COLO829 (cell line): ENCODE data around the gene PCSK4.

ENCODE experiments used
- DNase-seq: peaks from one replicate; pipeline ENCODE4 v3.0.0; 2012; ENCODE audit warnings: low spot score

PCSK4 gene

DNA sequence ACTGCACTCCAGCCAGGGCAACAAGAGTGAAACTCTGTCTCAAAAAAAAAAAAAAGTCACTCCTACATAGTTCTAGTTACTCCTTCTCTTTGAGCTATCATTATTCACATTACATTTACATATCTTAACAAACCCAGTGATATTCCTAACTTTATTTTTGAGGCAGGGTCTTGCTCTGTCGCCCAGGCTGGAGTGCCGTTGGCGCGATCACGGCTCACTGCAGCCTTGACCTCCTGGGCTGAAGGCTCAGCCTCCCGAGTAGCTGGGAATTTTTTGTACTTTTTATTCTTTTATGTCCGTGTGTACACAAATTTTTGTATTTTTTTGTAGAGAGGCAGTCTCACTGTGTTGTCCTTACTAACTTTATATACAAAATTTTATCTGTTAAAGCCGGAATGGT is 52.5 kb downstream of the PCSK4 start:
- no peak for DNase-seq

DNA sequence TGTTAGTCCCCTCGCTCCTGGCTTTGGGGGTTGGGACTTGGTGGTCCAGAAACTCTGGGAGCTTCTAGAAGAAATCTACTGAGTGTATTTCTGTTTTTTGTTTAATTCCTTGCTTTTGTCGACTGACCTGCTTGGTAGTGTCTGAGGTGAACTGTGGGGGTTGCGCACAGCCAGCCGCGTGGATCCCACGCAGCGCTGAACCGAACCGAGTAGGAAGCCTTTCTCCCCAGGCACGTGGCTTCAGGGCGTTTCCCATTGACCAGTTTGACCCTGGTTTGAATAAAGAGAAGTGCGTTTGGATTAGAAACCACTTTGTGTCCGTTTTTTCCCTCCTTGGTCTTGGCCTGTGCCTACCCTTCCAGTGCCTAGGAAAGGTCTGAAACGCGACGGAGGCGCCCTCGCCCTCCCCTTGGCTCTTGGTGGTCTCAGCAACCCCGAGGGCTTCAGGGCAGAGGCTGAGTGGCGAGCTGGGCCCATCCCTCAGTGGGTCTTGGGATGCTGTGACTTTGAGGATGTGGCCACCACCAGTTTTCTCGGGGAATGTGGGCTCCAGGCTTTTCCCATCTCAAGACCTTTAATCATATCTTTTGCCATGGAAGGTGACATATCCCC is 54.7 kb downstream of the PCSK4 start:
- no peak for DNase-seq

DNA sequence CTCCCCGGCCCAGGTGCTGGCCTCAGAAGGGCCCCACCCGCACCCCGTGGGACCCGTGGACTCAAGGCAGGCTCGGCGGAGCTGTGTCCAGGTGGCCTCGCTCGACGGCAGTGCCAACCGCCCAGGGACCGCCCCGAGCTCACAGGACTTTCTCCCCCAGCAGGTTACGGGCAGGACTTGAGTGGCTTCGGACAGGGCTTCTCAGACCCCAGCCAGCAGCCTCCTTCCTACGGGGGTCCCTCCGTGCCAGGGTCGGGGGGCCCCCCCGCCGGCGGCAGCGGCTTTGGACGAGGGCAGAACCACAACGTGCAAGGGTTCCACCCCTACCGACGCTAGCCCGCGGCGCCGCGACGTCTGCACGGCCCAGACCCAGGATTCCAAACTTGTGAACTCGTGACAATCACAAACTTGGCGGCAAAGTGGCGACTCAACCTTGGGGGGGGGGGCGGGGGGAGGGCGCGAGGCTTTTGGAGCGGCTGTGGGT is 55.5 kb downstream of the PCSK4 start:
- no peak for DNase-seq

DNA sequence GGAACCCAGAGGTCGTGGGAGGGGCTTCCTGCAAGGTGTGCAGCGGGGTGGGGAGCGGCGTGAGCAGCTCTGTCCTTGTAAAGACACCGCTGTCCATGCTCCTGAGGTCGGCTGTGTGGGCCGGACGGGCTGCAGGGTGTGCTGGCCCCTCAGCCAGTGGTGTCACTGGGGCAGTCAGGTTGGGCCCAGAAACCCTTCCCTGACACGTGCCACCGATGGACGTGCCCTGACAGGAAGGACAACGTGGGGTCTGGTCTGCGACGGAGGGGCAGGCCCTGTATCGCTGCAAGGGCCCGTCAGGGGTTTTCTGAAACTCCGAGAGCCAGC is 56.1 kb downstream of the PCSK4 start:
- no peak for DNase-seq

DNA sequence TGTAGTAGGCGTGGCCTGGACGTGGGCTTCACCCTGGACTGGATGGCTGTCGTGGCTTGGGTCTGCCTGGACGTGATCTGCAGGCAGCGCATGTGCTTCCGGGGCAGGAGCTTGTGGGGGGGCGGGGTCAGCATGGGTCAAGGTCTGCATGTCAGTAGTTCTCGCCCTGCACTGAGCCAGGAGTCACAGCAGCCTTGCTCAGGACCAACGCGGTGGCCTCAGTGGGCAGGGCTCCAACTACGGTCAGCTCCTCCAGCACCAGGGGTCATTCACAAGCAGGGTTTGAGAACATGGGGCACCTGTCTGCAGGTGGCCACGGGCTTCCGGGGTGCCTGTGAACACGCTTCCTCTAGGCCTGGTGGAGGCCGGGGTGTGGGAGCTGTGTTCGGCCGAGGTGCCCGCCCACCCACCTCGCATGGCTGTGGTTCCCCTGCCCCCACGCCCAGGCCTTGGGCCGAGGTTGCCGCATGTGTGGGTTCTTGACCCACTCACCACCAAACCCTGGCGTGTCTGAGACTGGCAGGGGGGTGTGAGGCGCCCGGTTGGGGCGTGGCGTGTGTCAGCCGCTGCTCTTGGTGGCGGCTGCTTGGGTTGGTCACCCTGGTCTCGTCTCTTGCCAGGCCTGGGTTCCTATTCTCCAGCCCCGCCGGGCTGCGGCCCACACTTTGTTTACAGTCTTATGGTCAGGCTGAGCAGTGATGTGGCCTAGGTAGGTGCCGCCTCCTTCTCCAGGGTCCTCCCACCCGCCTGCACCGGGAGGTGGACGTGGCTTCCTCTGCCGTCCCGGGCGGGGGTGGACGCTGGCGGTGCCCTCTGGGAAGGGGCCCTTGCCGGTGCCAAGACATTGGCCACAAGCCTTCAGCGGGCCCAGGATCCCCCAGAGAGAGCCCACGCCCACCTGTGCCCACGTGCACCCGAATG is 56.8 kb downstream of the PCSK4 start:
- DNase-seq, result no peak

DNA sequence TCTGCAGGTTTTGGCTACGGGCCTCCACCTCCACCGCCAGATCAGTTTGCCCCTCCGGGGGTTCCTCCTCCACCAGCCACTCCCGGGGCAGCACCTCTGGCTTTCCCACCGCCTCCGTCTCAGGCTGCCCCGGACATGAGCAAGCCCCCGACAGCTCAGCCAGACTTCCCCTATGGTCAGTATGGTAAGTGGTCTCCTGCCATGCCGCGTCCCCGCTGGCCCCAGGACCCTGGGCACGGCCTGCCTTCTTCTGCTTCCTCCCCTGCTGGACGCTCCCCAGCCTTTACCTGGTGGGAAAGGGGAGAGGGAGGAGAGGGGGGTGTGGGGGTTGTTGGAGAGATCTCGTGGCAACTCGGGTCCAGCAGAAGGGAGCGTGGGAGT is 57.7 kb downstream of the PCSK4 start:
- DNase-seq, result no peak

DNA sequence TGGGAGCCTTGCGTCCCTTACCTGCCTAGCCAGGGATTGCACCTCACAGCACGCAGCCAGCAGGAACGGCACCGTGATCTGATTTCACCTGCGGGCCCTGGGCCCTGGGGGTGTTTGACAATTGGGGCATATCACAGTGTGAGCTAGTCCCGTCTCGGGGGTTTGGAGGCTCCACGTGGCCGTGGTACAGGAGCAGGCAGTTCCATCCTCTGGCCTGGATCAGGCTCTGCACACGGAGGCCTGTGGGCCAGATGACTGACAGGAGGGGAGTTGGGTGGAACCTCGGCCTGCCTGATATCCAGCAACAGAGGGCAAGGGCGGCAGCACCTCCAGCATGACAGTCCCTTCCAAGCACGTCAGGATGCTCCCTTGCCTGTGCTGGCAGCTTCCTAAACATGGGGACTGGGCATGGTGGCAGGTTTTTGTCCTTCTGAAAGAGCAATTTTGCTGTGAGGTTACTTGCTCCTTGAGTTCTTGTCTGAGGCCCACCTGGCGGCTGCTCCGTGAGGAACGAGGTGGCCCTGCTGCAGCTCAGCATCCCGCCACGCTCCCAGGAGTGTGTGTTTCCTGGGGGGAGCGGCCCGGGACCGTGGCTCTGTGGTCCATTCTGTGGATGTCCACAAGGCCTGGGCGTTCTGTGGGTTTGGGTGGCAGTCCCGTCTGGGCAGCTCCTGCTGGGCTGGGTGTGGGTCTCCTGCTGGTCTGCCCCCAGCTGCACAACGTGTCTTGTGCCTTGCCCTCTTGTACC is 58.2 kb downstream of the PCSK4 start:
- no peak for DNase-seq
